Immature natural killer cell (primary cell): ENCODE results near the gene DDX49. TPM values are rescaled to one million over a fixed set of nuclear protein-coding genes. Genes with fewer than 3 reads are reported as not detected.

Experiments
- DNase-seq, 3 donors: peaks; one replicate each; pipeline ENCODE4 v3.0.0; 2022; ENCODE audit warnings: mixed read lengths in 1 of 3
- H3K27ac Mint-ChIP-seq, 6 donors: one replicate each; pipeline ENCODE4 v1.8.0; 2020; ENCODE audit warnings: mixed read lengths in 6 of 6, mild to moderate bottlenecking in 5 of 6, inconsistent platforms in 4 of 6, moderate library complexity in 3 of 6
- H3K27me3 Mint-ChIP-seq, 3 donors: one replicate each; pipeline ENCODE4 v1.8.0; 2020 to 2021; ENCODE audit warnings: low read depth in 3 of 3, mild to moderate bottlenecking in 3 of 3, mixed read lengths in 3 of 3, moderate library complexity in 3 of 3, inconsistent platforms in 1 of 3
- H3K36me3 Mint-ChIP-seq, 3 donors: one replicate each; pipeline ENCODE4 v1.8.0; 2020; ENCODE audit warnings: mixed read lengths in 3 of 3, inconsistent platforms in 2 of 3, mild to moderate bottlenecking in 2 of 3
- H3K4me1 Mint-ChIP-seq, 2 donors: one replicate each; pipeline ENCODE4 v1.8.0; 2020; ENCODE audit warnings: inconsistent platforms in 2 of 2, mild to moderate bottlenecking in 2 of 2, mixed read lengths in 2 of 2, moderate library complexity in 1 of 2
- H3K4me3 Mint-ChIP-seq, 5 donors: one replicate each; pipeline ENCODE4 v1.8.0; 2020; ENCODE audit warnings: mild to moderate bottlenecking in 5 of 5, mixed read lengths in 5 of 5, inconsistent platforms in 3 of 5, moderate library complexity in 3 of 5
- H3K9me3 Mint-ChIP-seq, 6 donors: one replicate each; pipeline ENCODE4 v1.8.0; 2020; ENCODE audit warnings: mild to moderate bottlenecking in 6 of 6, mixed read lengths in 6 of 6, inconsistent platforms in 4 of 6, moderate library complexity in 3 of 6
- polyA plus RNA-seq, 3 donors: library from polyadenylated mRNA; unstranded; fragments of 300-500 nt; fragmentation: Illumina TruSeq; gene quantifications; one replicate each; pipeline ENCODE4 v1.2.3, GENCODE V29; 2021

Gene DDX49
- polyA plus RNA-seq, 3 donors from 2014 or later: 33.1 to 54.2 (median 48.9) TPM

- H3K4me1 Mint-ChIP-seq: peaks cover 0 to 3% of the 10 kb centered on the region in 2 donors
- H3K9me3 Mint-ChIP-seq: no peaks in the 10 kb centered on the region
- no peak overlapping the region for H3K4me3 Mint-ChIP-seq
- no peak overlapping the region for H3K27ac Mint-ChIP-seq
- H3K36me3 Mint-ChIP-seq: peaks cover 0 to 3% (median 0%) of the 10 kb centered on the region in 3 donors
- peaks cover 2 to 9% (median 4%) of the 10 kb centered on the region in 3 donors for H3K27me3 Mint-ChIP-seq
- DNase-seq: no peak
These were observed 50.6 kb downstream of the DDX49 start for GRCh38 chr19:18969931-18970659.

DNA sequence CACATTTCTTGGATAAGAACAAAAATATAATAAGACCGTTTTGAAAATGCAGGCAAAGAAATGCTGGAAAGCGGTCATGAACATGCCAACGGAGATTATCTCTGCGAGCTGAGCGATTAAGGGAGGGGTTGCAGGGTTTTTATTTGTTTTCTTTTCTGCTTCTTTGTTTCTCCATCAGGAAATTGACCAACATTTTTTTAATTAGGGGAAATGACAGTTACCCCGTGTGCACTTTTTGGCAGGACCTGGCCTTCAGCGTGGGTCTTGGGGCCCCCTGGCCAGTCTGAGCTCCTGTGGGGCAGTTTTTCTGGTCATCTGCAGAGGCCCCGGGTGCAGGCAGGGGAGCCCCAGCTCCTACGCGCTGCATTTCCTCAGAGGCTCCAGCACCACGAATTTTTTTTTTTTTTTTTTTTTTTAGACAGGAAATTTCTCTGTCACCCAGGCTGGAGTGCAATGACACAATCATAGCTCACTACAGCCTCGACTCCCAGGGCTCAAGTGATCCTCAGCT is 52.8 kb downstream of the DDX49 start:
- peaks cover 2 to 6% (median 4%) of the 10 kb centered on the region in 3 donors for H3K27me3 Mint-ChIP-seq
- H3K9me3 Mint-ChIP-seq: no peaks in the 10 kb centered on the region
- H3K4me1 Mint-ChIP-seq: peaks cover 0 to 3% of the 10 kb centered on the region in 2 donors

DNA sequence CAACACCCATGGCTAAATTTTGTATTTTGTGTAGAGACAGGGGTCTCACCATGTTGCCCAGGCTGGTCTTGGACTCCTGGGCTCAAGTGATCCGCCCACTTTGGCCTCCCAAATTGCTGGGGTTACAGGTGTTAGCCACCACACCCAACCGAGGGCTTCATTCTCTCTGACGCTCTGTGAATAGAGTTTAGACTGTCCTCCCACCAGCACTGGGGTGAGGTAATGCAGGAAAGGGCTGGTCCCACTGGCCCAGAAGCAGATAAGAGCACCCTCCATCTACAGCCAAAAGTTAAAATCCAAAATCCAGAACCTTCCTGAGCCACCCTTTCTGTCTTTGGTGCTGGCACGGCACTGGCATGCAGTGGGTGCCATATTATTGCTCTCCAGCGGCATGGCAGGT is 53.3 kb downstream of the DDX49 start:
- peak overlapping the region in 1 of 6 donors; percentile 55 for H3K27ac Mint-ChIP-seq
- H3K27me3 Mint-ChIP-seq: peaks cover 2 to 6% (median 4%) of the 10 kb centered on the region in 3 donors
- H3K4me3 Mint-ChIP-seq: no peak overlapping the region

More for the DNA sequence above, 52.8 kb downstream of the DDX49 start:
- H3K36me3 Mint-ChIP-seq: peaks cover 0 to 3% (median 0%) of the 10 kb centered on the region in 3 donors
- no peak overlapping the region for H3K27ac Mint-ChIP-seq
- no peak overlapping the region for H3K4me3 Mint-ChIP-seq
- DNase-seq: no peak

DNA sequence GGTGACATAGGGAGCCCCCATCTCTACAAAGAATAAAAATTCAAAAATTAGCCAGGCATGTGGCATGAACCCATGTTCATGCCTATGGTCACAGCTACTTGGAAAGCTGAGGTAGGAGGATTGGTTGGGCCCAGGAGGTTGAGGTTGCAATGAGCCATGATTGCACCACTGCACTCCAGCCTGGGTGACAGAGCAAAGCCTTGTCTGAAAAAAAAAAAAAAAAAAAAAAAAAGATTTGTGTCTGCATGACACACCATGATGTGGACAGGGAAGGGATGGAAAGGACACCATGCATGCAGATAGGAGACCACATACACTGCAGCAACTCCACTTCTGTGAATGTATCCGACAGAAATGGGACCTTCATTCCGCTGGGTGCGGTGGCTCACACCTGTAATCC is 55.5 kb downstream of the DDX49 start:
- Mint-ChIP-seq H3K36me3 (no peaks in the 10 kb centered on the region), H3K4me3 (no peak overlapping the region), H3K27ac (no peak overlapping the region), H3K4me1 (peaks cover 0 to 3% of the 10 kb centered on the region in 2 donors), H3K27me3 (peaks cover 2 to 6% (median 4%) of the 10 kb centered on the region in 3 donors), H3K9me3 (no peaks in the 10 kb centered on the region)
- no peak for DNase-seq

More for the DNA sequence above, 53.3 kb downstream of the DDX49 start:
- Mint-ChIP-seq H3K4me1 (peaks cover 0 to 3% of the 10 kb centered on the region in 2 donors), H3K36me3 (peaks cover 0 to 3% (median 0%) of the 10 kb centered on the region in 3 donors), H3K9me3 (no peaks in the 10 kb centered on the region)
- no peak for DNase-seq

DNA sequence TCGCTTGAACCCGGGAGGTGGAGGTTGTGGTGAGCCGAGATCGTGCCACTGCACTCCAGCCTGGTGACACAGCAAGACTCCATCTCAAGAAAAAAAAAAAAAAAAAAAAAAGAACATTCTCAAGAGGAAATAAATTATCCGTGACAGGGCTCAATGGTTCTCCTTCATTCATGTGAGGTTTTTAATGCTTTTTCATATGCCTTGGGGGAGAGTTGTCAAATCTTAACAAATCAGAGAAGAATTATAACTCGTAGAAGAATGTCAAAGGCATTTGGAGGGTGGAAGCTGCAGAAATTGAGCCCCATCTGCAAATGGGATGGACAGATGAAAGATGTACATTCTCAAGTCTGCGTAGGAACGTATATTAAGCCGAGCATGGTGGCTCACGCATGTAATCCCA is 56.4 kb downstream of the DDX49 start:
- DNase-seq: no peak
- H3K4me3 Mint-ChIP-seq: no peak overlapping the region
- peaks cover 2 to 9% (median 4%) of the 10 kb centered on the region in 3 donors for H3K27me3 Mint-ChIP-seq
- H3K9me3 Mint-ChIP-seq: no peaks in the 10 kb centered on the region
- H3K36me3 Mint-ChIP-seq: no peaks in the 10 kb centered on the region
- peaks cover 0 to 3% of the 10 kb centered on the region in 2 donors for H3K4me1 Mint-ChIP-seq
- H3K27ac Mint-ChIP-seq: no peak overlapping the region

Other genes starting within 250 kb of the DDX49 start
- gene CRTC1, start 236.0 kb upstream of the DDX49 start, polyA plus RNA-seq: 1 to 10 TPM in 1 of 3 donors, under 1 TPM in 2; 0.50 to 1.1 (median 0.85) TPM
- not detected for gene COMP, start 128.4 kb upstream of the DDX49 start, polyA plus RNA-seq
- 10 to 100 TPM in 1 of 3 donors, 1 to 10 TPM in 2; 1.1 to 16.6 (median 5.2) TPM for gene UPF1, start 87.8 kb upstream of the DDX49 start, polyA plus RNA-seq
- gene CERS1, start 23.6 kb upstream of the DDX49 start, polyA plus RNA-seq: not detected
- 100 to 1,000 TPM; 378 to 407 (median 401) TPM for gene COPE, start 328 bp upstream of the DDX49 start, polyA plus RNA-seq
- under 1 TPM in 1 of 3 donors, not detected in 2; 0.47 TPM for gene HOMER3, start 21.5 kb downstream of the DDX49 start, polyA plus RNA-seq
- gene SUGP2, start 113.8 kb downstream of the DDX49 start, polyA plus RNA-seq: 10 to 100 TPM in 1 of 3 donors, 1 to 10 TPM in 2; 7.4 to 19.4 (median 7.9) TPM
- gene ARMC6, start 113.9 kb downstream of the DDX49 start, polyA plus RNA-seq: 10 to 100 TPM; 45.8 to 58.4 (median 49.9) TPM
- 10 to 100 TPM; 10.4 to 24.8 (median 12.9) TPM for gene SLC25A42, start 144.3 kb downstream of the DDX49 start, polyA plus RNA-seq
- gene TMEM161A, start 218.8 kb downstream of the DDX49 start, polyA plus RNA-seq: 10 to 100 TPM; 22.0 to 44.4 (median 32.3) TPM